Measurements from ENCODE around the gene HPS4.

GRCh38 chr22:26516503-26516902 is 32.9 kb upstream of the HPS4 start:
- TF ChIP-seq CTCF (IDR thresholded peaks at IDR 0.05 in 4 of 5, conservative IDR thresholded peaks at IDR 0.05 in 1 of 5) (no peak), POLR2A (IDR thresholded peaks at IDR 0.05) (no peak)
